Germinal center (tissue), 1 donor: Measurements from ENCODE around the gene RARB.

Source experiments
- DNase-seq: peaks from one replicate; pipeline ENCODE4 v3.0.0; 2012; ENCODE audit warnings: mixed read lengths, low spot score

RARB gene

DNA sequence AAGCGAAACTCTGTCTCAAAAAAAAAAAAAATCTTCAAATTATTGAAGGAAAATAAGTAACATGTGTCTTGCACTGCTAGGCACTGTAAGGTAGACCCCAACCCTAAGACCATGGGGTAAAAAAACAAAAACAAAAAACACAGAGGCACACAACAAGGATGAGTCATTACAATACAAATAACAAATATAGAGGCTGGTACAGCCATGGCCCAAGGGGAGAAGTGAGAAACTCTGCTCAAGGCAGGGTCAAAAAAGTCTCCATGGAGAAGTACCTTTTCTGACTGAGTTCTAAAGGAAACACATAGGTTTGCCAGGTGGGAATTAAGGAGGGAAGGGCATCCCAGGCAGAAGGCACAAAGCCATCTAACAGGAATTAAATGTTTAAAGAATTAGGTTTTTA lies 182.1 kb downstream of the RARB start:
- DNase-seq: no peak

DNA sequence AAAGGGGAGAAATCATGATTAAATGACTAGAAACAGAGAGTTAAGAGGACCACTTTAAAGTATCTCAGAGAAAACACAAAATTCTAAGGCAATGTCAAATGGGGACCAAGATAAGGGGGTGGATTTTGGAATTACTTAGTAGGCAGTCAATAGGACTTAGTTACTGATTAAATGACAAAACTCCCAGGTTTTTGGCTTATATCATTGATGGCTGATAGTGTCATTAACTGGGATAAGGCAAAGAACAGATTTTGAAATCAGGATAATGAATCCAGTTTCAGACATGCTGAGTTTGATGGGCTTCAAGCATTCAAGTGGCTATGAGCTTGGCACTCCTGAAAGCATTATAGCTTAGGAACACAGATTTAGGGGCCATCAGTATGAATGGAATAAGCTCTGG lies 182.7 kb downstream of the RARB start:
- DNase-seq: no peak

DNA sequence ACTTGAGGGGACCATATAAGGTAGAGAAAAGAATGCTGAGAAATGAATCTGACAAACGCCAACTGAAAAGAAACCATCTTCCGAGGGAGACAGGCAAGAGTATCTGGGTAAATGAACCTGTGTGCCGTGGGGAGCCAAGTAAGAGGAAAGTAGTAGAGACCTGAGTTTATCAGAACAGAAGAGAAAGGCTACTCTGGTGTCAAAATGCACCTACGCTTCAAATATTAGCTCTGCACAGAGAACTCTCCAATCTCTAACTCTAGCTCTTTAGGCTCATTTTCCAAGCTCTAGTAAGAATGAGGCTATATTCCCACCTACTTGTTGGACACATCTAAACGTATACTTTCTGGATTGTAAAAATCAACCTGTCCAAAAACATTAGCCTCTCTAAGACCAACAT lies 183.1 kb downstream of the RARB start:
- DNase-seq: no peak

DNA sequence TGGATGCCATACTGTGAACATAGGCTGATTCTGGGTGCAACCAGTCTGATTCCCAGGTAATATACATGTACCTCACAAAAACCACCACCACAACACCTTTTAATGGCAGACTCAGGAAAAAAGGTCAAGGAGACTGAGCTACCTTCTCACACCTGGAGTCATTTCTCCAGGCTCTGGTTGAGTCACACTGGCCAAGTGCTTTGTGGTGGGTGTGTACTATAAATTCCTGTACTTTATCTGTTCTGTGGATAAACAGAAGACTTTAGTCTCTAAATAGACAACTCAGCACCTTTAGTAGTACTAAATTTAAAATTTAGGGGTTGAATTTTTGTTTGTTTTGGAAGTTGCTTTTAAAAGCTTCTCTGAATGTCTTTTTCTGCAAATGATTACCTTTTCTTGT lies 190.0 kb downstream of the RARB start:
- DNase-seq: no peak

DNA sequence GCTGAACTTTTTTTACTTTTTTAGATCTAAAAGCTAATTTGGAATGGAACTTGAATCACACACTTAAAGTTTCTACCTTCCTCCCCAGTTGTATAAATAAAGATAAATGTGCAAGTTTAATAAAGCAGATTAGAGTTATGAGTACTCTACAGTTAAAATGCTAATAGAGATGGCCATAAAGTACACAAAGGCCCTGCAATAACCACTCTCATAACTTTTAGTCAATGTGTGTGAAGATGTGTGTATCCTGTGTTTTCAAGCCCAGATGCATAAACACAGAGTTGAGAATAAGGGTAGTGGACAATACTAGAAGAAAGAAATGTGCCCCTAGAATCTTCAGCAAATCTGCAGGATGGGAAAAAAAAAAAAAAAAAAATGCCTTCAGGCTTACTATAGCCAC lies 191.3 kb downstream of the RARB start:
- DNase-seq: no peak

DNA sequence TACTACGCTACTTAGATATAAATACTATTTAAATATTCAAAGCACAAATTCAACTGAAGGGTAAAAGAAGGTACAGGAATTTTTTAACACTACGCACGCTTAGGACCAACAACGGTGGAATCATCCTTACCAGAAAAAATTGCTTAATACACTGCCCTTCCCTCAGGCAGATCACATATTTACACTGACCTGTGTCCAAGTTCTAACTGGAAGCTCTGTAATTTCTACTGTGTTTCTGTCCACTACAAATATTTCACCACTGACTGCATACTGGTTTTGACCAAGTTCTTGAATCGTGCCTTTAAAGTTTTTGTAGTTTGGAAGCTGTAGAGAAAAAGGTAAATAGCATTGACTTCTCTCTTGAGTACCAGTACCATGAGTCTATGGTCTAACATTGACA lies 192.4 kb downstream of the RARB start:
- DNase-seq: no peak

DNA sequence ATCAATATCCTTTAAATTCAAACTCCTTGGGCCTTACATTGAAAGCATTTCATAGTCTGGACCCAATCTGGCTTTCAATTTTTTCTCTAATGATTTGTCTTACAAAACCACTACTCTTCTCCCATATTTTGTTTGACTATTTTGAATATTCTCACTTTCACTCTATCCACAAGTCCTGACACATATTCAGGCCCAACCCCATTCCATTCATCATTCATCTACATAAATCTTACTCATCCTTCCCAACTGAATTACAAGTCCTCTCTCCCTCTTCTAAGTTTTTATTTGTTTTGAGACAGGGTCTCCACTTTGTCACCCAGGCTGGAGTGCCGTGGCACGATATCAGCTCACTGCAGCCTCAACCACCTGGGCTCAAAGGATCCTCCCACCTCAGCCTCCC lies 193.0 kb downstream of the RARB start:
- no peak for DNase-seq

DNA sequence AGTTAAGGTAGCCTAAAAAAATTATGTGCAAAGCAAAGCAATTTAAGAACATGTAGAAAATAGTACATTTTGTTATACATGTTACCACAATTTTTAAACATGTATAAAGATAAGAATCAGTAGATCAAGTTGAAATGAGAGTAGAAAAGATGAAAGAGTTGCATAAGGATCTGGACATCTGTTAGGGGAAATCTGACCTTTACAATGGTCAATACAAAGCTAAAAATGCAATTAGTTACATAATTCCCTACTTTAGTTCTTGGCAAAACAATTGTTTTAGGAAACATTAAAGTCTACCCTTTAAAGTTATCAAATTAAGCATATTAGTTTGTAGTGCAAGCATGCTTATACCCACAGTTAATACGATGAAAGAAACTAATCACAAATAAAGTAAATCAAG lies 203.9 kb downstream of the RARB start:
- no peak for DNase-seq

DNA sequence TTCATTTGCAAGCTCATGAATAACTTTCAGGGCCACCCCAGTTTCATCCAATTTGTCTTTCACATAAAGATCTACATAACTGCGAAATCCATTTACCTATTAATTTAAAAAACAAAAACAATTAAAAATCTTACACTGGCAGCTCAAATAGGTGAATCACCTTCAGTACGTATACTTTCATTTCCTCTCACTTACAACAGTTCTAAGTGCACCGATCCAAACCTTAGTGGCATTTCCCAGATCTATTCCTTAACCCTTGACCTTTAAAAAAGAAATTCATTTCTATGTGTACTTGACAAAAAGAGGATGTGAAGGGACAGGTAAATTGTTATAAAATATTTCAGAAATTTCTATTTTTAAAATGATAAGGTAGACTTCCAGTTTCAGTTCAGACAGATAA lies 205.9 kb downstream of the RARB start:
- DNase-seq: no peak

DNA sequence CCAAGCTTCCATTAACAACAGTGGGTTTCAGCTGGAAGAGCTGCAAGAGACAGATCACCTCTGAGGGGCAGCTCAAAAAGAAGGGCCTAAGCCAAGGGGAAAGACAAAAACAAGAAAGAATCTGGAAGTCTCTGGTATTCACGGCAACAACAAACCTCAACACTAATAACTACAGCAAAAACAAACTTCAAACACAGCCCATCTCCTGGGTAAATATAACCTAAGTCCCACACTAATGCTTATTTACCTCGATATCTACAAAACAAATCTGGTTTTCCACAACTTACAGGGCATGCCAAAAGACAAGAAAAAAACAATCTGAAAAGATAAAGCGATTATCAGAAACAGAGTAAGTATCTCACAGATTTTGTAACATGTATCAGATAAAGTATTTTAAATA lies 207.0 kb downstream of the RARB start:
- DNase-seq: no peak
